Trophoblast cell (in vitro differentiated cells and primary cell): Measurements from ENCODE around the gene ANKS1B.

Experiments used
- DNase-seq, 2 donors: peaks; one replicate each; pipeline ENCODE4 v3.0.0-alpha.2; 2016
- H2AFZ ChIP-seq: 2 replicates; pipeline ENCODE4 v1.6.1; 2013; ENCODE audit warnings: low read length, moderate library complexity, mild to moderate bottlenecking; ENCODE audit not compliant: insufficient read depth, poor library complexity
- H2AK5ac ChIP-seq: 2 replicates; pipeline ENCODE4 v1.6.1; 2013; ENCODE audit warnings: mild to moderate bottlenecking, low read length
- H2BK120ac ChIP-seq: 2 replicates; pipeline ENCODE4 v1.6.1; 2013; ENCODE audit warnings: low read length, mild to moderate bottlenecking, moderate library complexity; ENCODE audit not compliant: insufficient read depth, poor library complexity
- H2BK12ac ChIP-seq: 2 replicates; pipeline ENCODE4 v1.6.1; 2013; ENCODE audit warnings: mild to moderate bottlenecking, low read length, moderate library complexity
- H2BK5ac ChIP-seq: 2 replicates; pipeline ENCODE4 v1.6.1; 2013; ENCODE audit warnings: low read length, low read depth, moderate library complexity, mild to moderate bottlenecking; ENCODE audit not compliant: poor library complexity
- H3K14ac ChIP-seq: 2 replicates; pipeline ENCODE4 v1.6.1; 2013; ENCODE audit warnings: mild to moderate bottlenecking, low read length
- H3K18ac ChIP-seq: 2 replicates; pipeline ENCODE4 v1.6.1; 2013; ENCODE audit warnings: mild to moderate bottlenecking, low read length
- H3K23ac ChIP-seq: 2 replicates; pipeline ENCODE4 v1.6.1; 2013; ENCODE audit warnings: low read length
- H3K27ac ChIP-seq: 2 replicates; pipeline ENCODE4 v1.5.1; 2013; ENCODE audit warnings: low read depth, mild to moderate bottlenecking, inconsistent platforms, low read length, moderate library complexity
- H3K27me3 ChIP-seq: 2 replicates; pipeline ENCODE4 v1.6.1; 2013; ENCODE audit warnings: inconsistent platforms, mild to moderate bottlenecking, low read length, moderate library complexity; ENCODE audit not compliant: insufficient read depth
- H3K36me3 ChIP-seq, 2 experiments: 1 replicate in 1 of 2; 2 replicates in 1 of 2; pipeline ENCODE4 v1.6.1; 2013; ENCODE audit warnings: low read length in 2 of 2, mild to moderate bottlenecking in 2 of 2, moderate library complexity in 1 of 2; ENCODE audit not compliant: insufficient read depth in 2 of 2, control insufficient read depth in 1 of 2
- H3K4ac ChIP-seq: 2 replicates; pipeline ENCODE4 v1.6.1; 2013; ENCODE audit warnings: low read depth, mild to moderate bottlenecking, low read length, moderate library complexity
- H3K4me1 ChIP-seq, 2 experiments: 1 replicate in 1 of 2; 2 replicates in 1 of 2; pipeline ENCODE4 v1.6.1; 2013; ENCODE audit warnings: low read length in 2 of 2, mild to moderate bottlenecking in 2 of 2, moderate library complexity in 1 of 2; ENCODE audit not compliant: insufficient read depth in 2 of 2, control insufficient read depth in 1 of 2
- H3K4me2 ChIP-seq: 2 replicates; pipeline ENCODE4 v1.6.1; 2013; ENCODE audit warnings: inconsistent platforms, mild to moderate bottlenecking, low read length, moderate library complexity
- H3K4me3 ChIP-seq: 2 replicates; pipeline ENCODE4 v1.5.1; 2013; ENCODE audit warnings: mild to moderate bottlenecking, low read depth, low read length, inconsistent platforms
- H3K79me1 ChIP-seq: one replicate; pipeline ENCODE4 v1.6.1; 2013; ENCODE audit warnings: low read length
- H3K79me2 ChIP-seq: 2 replicates; pipeline ENCODE4 v1.6.1; 2013; ENCODE audit warnings: low read length, mild to moderate bottlenecking; ENCODE audit not compliant: control insufficient read depth, insufficient read depth, poor library complexity
- H3K9ac ChIP-seq: 2 replicates; pipeline ENCODE4 v1.6.1; 2013; ENCODE audit warnings: mild to moderate bottlenecking, low read length
- H3K9me3 ChIP-seq: 2 replicates; pipeline ENCODE4 v1.6.1; 2013; ENCODE audit warnings: low read depth, mild to moderate bottlenecking, control low read depth, inconsistent platforms, low read length; ENCODE audit not compliant: insufficient read depth
- H4K12ac ChIP-seq: 2 replicates; pipeline ENCODE4 v1.6.1; 2013; ENCODE audit warnings: low read depth, mild to moderate bottlenecking, low read length, moderate library complexity
- H4K8ac ChIP-seq: 2 replicates; pipeline ENCODE4 v1.6.1; 2013; ENCODE audit warnings: low read depth, mild to moderate bottlenecking, low read length, moderate library complexity
- H4K91ac ChIP-seq: one replicate; pipeline ENCODE4 v1.6.1; 2013; ENCODE audit warnings: low read depth, mild to moderate bottlenecking, low read length, moderate library complexity
- WGBS: extraction: QIAGEN DNeasy Blood & Tissue Kit; methylation state at CpG from one replicate; pipeline ENCODE4 v1.1.7; 2013; ENCODE audit warnings: missing lambda C conversion rate; ENCODE audit not compliant: insufficient read length, insufficient coverage; ENCODE audit errors: extremely low coverage; 5-methylcytosine and 5-hydroxymethylcytosine counted together

The ANKS1B gene

DNA sequence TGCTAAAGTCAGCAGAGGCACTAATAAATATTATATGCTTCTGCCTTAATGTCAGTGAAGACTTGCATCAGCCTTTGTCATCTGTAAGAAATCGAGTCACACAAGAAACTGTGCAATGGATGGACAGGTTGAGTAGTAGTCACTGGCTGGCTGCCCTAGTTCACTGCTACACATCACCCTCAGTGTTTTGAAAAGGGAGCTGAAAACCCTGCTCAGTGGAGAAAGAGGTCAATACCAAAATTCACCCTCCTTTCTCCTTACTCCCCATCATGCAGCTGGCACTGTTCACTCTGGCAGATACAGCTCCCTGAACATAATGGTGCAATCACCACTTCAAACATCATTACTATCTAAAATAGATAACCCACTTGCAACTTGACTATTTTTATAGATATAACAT, 6.6 kb downstream of the ANKS1B start:
- Histone ChIP-seq H3K18ac (no peak overlapping the region), H4K91ac (no peak overlapping the region), H3K79me1 (no peaks in the 10 kb centered on the region), H3K4me1 (no peaks in the 10 kb centered on the region), H3K4me3 (no peak overlapping the region), H3K14ac (no peak overlapping the region), H2AK5ac (no peak overlapping the region), H2BK12ac (no peak overlapping the region), H3K4me2 (no peak overlapping the region), H4K12ac (no peak overlapping the region), H3K79me2 (no peaks in the 10 kb centered on the region), H3K23ac (no peak overlapping the region), H3K27ac (no peak overlapping the region), H3K4ac (no peak overlapping the region), H3K9me3 (no peaks in the 10 kb centered on the region), H2BK5ac (no peak overlapping the region), H3K27me3 (no peaks in the 10 kb centered on the region), H2AFZ (no peak overlapping the region), H4K8ac (no peak overlapping the region), H3K36me3 (no peaks in the 10 kb centered on the region), H3K9ac (no peak overlapping the region), H2BK120ac (no peak overlapping the region)
- no CpG with 5 or more reads among the region's 1 CpG for WGBS
- no peak for DNase-seq

DNA sequence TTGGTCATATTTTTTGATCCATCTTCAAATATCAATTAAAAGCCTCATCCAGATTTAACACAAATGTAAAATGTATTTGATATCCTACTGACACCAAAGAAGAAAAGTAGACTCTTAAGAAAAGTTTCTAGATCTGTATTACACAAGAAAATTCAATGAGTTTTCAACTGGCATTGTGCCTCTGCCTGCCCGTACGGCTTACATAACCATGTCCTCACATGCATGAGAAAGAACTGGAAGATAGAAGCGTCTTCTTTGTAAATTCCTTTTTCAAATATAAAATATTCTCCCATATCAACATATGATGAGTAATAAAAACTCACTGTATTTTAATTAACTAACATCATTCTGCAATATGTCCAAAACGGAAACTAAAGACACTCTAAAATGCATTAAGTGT, 7.2 kb downstream of the ANKS1B start:
- Histone ChIP-seq H2BK12ac (no peak overlapping the region), H3K4me3 (no peak overlapping the region), H3K79me1 (no peaks in the 10 kb centered on the region), H4K8ac (no peak overlapping the region), H2AK5ac (no peak overlapping the region), H3K9me3 (no peaks in the 10 kb centered on the region), H4K91ac (no peak overlapping the region), H3K4me1 (no peaks in the 10 kb centered on the region), H3K9ac (no peak overlapping the region), H4K12ac (no peak overlapping the region), H3K23ac (no peak overlapping the region), H3K36me3 (no peaks in the 10 kb centered on the region), H3K18ac (no peak overlapping the region), H3K27me3 (no peaks in the 10 kb centered on the region), H3K27ac (no peak overlapping the region), H2BK5ac (no peak overlapping the region), H3K4ac (no peak overlapping the region), H3K14ac (no peak overlapping the region), H2AFZ (no peak overlapping the region), H3K79me2 (no peaks in the 10 kb centered on the region), H2BK120ac (no peak overlapping the region), H3K4me2 (no peak overlapping the region)
- no CpG with 5 or more reads among the region's 4 CpGs for WGBS
- DNase-seq = no peak

GRCh38 chr12:99976762-99977161, 8.0 kb downstream of the ANKS1B start:
- no peak overlapping the region for H2BK5ac ChIP-seq
- no peak overlapping the region for H2AFZ ChIP-seq
- no peak overlapping the region for H3K9ac ChIP-seq
- no peak for DNase-seq
- H3K18ac ChIP-seq = no peak overlapping the region
- no peaks in the 10 kb centered on the region for H3K79me1 ChIP-seq
- H3K23ac ChIP-seq = no peak overlapping the region
- no peak overlapping the region for H3K4me3 ChIP-seq
- no peak overlapping the region for H4K12ac ChIP-seq
- H4K91ac ChIP-seq = no peak overlapping the region
- H4K8ac ChIP-seq = no peak overlapping the region
- no peak overlapping the region for H2BK120ac ChIP-seq
- H2AK5ac ChIP-seq = no peak overlapping the region
- H3K27ac ChIP-seq = no peak overlapping the region
- H3K79me2 ChIP-seq = no peaks in the 10 kb centered on the region
- no peak overlapping the region for H3K4ac ChIP-seq
- H3K14ac ChIP-seq = no peak overlapping the region
- no peak overlapping the region for H3K4me2 ChIP-seq
- H2BK12ac ChIP-seq = no peak overlapping the region
- H3K9me3 ChIP-seq = no peaks in the 10 kb centered on the region
- H3K36me3 ChIP-seq = no peaks in the 10 kb centered on the region
- no peaks in the 10 kb centered on the region for H3K27me3 ChIP-seq
- no peaks in the 10 kb centered on the region for H3K4me1 ChIP-seq

DNA sequence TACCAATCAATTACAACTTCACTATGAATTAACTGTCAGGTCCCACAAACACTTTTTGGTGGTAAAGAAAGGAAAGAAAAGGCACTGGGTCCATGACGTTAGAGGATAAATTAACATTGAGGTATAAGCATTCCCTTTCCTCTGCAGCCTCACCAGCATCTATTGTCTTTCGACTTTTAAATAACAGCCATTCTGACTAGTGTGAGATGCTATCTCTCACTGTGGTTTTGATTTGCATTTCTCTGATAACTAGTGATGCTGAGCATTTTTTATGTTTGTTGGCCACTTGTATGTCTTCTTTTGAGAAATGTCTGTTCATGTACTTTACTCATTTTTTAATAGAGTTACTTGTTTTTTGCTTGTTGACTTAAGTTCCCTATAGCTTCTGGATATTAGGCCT, 9.4 kb downstream of the ANKS1B start:
- H3K9me3 ChIP-seq = no peaks in the 10 kb centered on the region
- no peak for DNase-seq
- no peak overlapping the region for H4K12ac ChIP-seq
- no peak overlapping the region for H2AK5ac ChIP-seq
- no peaks in the 10 kb centered on the region for H3K4me1 ChIP-seq
- no peak overlapping the region for H3K9ac ChIP-seq
- no peak overlapping the region for H4K8ac ChIP-seq
- H2BK120ac ChIP-seq = no peak overlapping the region
- WGBS = no CpG with 5 or more reads among the region's 2 CpGs
- no peaks in the 10 kb centered on the region for H3K27me3 ChIP-seq
- H4K91ac ChIP-seq = no peak overlapping the region
- H3K4me2 ChIP-seq = no peak overlapping the region
- no peak overlapping the region for H3K4ac ChIP-seq
- H3K79me1 ChIP-seq = no peaks in the 10 kb centered on the region
- no peaks in the 10 kb centered on the region for H3K79me2 ChIP-seq
- H3K4me3 ChIP-seq = no peak overlapping the region
- no peak overlapping the region for H3K18ac ChIP-seq
- H3K14ac ChIP-seq = no peak overlapping the region
- no peak overlapping the region for H2BK5ac ChIP-seq
- H2AFZ ChIP-seq = no peak overlapping the region
- H3K23ac ChIP-seq = no peak overlapping the region
- H3K36me3 ChIP-seq = no peaks in the 10 kb centered on the region
- H2BK12ac ChIP-seq = no peak overlapping the region
- H3K27ac ChIP-seq = no peak overlapping the region

- H3K4ac ChIP-seq = no peak overlapping the region
- no peak overlapping the region for H4K12ac ChIP-seq
- no peak overlapping the region for H4K91ac ChIP-seq
- H3K4me3 ChIP-seq = no peak overlapping the region
- H3K14ac ChIP-seq = no peak overlapping the region
- H3K4me2 ChIP-seq = no peak overlapping the region
- no peak for DNase-seq
- no peak overlapping the region for H3K9ac ChIP-seq
- no peak overlapping the region for H3K23ac ChIP-seq
- no peaks in the 10 kb centered on the region for H3K36me3 ChIP-seq
- H3K27me3 ChIP-seq = no peaks in the 10 kb centered on the region
- WGBS = no CpG with 5 or more reads among the region's 2 CpGs
- no peaks in the 10 kb centered on the region for H3K4me1 ChIP-seq
- H2AFZ ChIP-seq = no peak overlapping the region
- H3K79me1 ChIP-seq = no peaks in the 10 kb centered on the region
- H2BK5ac ChIP-seq = no peak overlapping the region
- no peaks in the 10 kb centered on the region for H3K9me3 ChIP-seq
- no peak overlapping the region for H2BK120ac ChIP-seq
- no peaks in the 10 kb centered on the region for H3K79me2 ChIP-seq
- H2AK5ac ChIP-seq = no peak overlapping the region
- no peak overlapping the region for H3K18ac ChIP-seq
- H4K8ac ChIP-seq = no peak overlapping the region
- no peak overlapping the region for H3K27ac ChIP-seq
- no peak overlapping the region for H2BK12ac ChIP-seq
Measured at GRCh38 chr12:99974146-99974545, 10.6 kb downstream of the ANKS1B start.
